HCT116 (cell line): Measurements from ENCODE around the gene CREBBP. TPM values are rescaled to one million over a fixed set of nuclear protein-coding genes. Genes with fewer than 3 reads are reported as not detected.

Experiments
- ATAC-seq: fragments of 200-7000 bp; cut with Tn5 transposase; 2 replicates; pipeline ENCODE4 v1.9.1; 2020; ENCODE audit warnings: mild to moderate bottlenecking, moderate library complexity
- BruUV-seq: library from RNA; stranded (reverse); fragments of 400-500 nt; replicated peaks from 2 replicates; lab custom pipeline; 2021; lab: Mats Ljungman, UMichigan
- CTCF ChIA-PET: fragments of 300-600 bp; sonication (Branson Sonifier 250); formaldehyde crosslinking; loops from one replicate; lab custom pipeline; 2021; ENCODE audit warnings: antibody characterized with exemption; lab: Charles Lee
- POLR2A ChIA-PET: fragments of 300-600, 350-600 bp; sonication (Branson Sonifier 250); formaldehyde crosslinking; loops from one replicate; lab custom pipeline; 2021; ENCODE audit warnings: antibody characterized with exemption; lab: Charles Lee
- RAD21 ChIA-PET, 2 experiments: fragments of 300-600 bp; sonication (Branson Sonifier 250); formaldehyde crosslinking; loops; one replicate each; lab custom pipeline; 2023; ENCODE audit warnings: low total read pairs in 2 of 2; ENCODE audit not compliant: uncharacterized antibody in 2 of 2, unreplicated experiment in 2 of 2, low non-redundant PET in 1 of 2; lab: Charles Lee
- DNase-seq: peaks from one replicate; pipeline ENCODE4 v3.0.0-alpha.2; 2010; ENCODE audit warnings: low read depth, low spot score
- H2AFZ ChIP-seq: fragments of 200-600 bp; shearing (Covaris generic), sonication (generic); 2 replicates; pipeline ENCODE4 v1.6.1; 2017; ENCODE audit warnings: low read depth, mixed run types, mixed read lengths, antibody characterized with exemption, low read length; ENCODE audit not compliant: poor library complexity, severe bottlenecking
- H3K27ac ChIP-seq: 2 replicates; pipeline ENCODE4 v1.5.1; 2012; ENCODE audit warnings: low read depth, low read length
- H3K27me3 ChIP-seq: fragments of 200-600 bp; sonication (generic); 2 replicates; pipeline ENCODE4 v1.6.1; 2016; ENCODE audit warnings: mixed run types, low read length, mixed read lengths; ENCODE audit not compliant: insufficient read depth
- H3K36me3 ChIP-seq, 2 experiments: fragments of 200-500 bp in 1 of 2; fragments of 200-600 bp in 1 of 2; sonication (Bioruptor generic) in 1 of 2; sonication (generic) in 1 of 2; 2 replicates each; pipeline versions ENCODE4 v1.5.1 to v1.6.1; 2014 to 2016; ENCODE audit warnings: low read length in 2 of 2, inconsistent platforms in 1 of 2, mixed read lengths in 1 of 2, mixed run types in 1 of 2; ENCODE audit not compliant: insufficient read depth in 2 of 2, control insufficient read depth in 1 of 2
- H3K4me1 ChIP-seq, 2 experiments: fragments of 200-600 bp in 1 of 2; sonication (generic) in 1 of 2; 2 replicates each; pipeline versions ENCODE4 v1.5.1 to v1.6.1; 2012 to 2017; ENCODE audit warnings: low read length in 2 of 2, inconsistent platforms in 1 of 2, mild to moderate bottlenecking in 1 of 2, mixed read lengths in 1 of 2, mixed run types in 1 of 2, moderate library complexity in 1 of 2; ENCODE audit not compliant: insufficient read depth in 2 of 2, control insufficient read depth in 1 of 2
- H3K4me2 ChIP-seq: fragments of 200-600 bp; sonication (generic); 2 replicates; pipeline ENCODE4 v1.6.1; 2017; ENCODE audit warnings: mixed run types, low read length, mixed read lengths
- H3K4me3 ChIP-seq, 2 experiments: fragments of 200-600 bp in 1 of 2; sonication (generic) in 1 of 2; replicated peaks in 1 of 2; 2 replicates each; pipeline ENCODE4 v1.5.1; 2011 to 2016; ENCODE audit warnings: low read length in 2 of 2, control low read depth in 1 of 2, low read depth in 1 of 2, mild to moderate bottlenecking in 1 of 2, mixed read lengths in 1 of 2, mixed run types in 1 of 2
- H3K79me2 ChIP-seq: fragments of 200-600 bp; sonication (generic); 2 replicates; pipeline ENCODE4 v1.6.1; 2017; ENCODE audit warnings: mild to moderate bottlenecking, mixed run types, low read length, moderate library complexity, mixed read lengths; ENCODE audit not compliant: insufficient read depth
- H3K9ac ChIP-seq: fragments of 200-600 bp; sonication (generic); 2 replicates; pipeline ENCODE4 v1.6.1; 2016; ENCODE audit warnings: low read length, mixed read lengths
- H3K9me2 ChIP-seq: fragments of 200-600 bp; sonication (generic), shearing (Covaris generic); 2 replicates; pipeline ENCODE4 v1.6.1; 2017; ENCODE audit warnings: mixed run types, mild to moderate bottlenecking, moderate library complexity; ENCODE audit not compliant: insufficient read depth
- H3K9me3 ChIP-seq, 2 experiments: fragments of 200-500 bp in 1 of 2; fragments of 200-600 bp in 1 of 2; sonication (Bioruptor generic) in 1 of 2; sonication (generic) in 1 of 2; 2 replicates each; pipeline ENCODE4 v1.6.1; 2014 to 2017; ENCODE audit warnings: low read length in 2 of 2, mixed read lengths in 2 of 2, inconsistent platforms in 1 of 2, low read depth in 1 of 2, mild to moderate bottlenecking in 1 of 2, mixed run types in 1 of 2, moderate library complexity in 1 of 2; ENCODE audit not compliant: control insufficient read depth in 1 of 2, insufficient read depth in 1 of 2
- H4K20me1 ChIP-seq: fragments of 200-600 bp; sonication (generic), shearing (Covaris generic); 2 replicates; pipeline ENCODE4 v1.6.1; 2017; ENCODE audit warnings: mixed run types, mild to moderate bottlenecking, moderate library complexity; ENCODE audit not compliant: insufficient read depth
- CBX3 ChIP-seq: IDR thresholded peaks from 2 replicates; pipeline ENCODE4 v1.6.1; 2012; ENCODE audit warnings: low read depth
- CEBPB ChIP-seq: IDR thresholded peaks from 2 replicates; pipeline ENCODE4 v1.6.1; 2012; ENCODE audit warnings: low read depth
- EGR1 ChIP-seq: IDR thresholded peaks from 2 replicates; pipeline ENCODE4 v1.6.1; 2012; ENCODE audit warnings: low read depth
- ELF1 ChIP-seq: IDR thresholded peaks from 2 replicates; pipeline ENCODE4 v1.6.1; 2012; ENCODE audit warnings: low read depth, borderline replicate concordance
- EZH2 ChIP-seq: fragments of 200-600 bp; sonication (generic); IDR thresholded peaks from 2 replicates; pipeline ENCODE4 v1.6.1; 2017; ENCODE audit warnings: antibody characterized with exemption, mixed run types
- EZH2phosphoT487 ChIP-seq: fragments of 200-600 bp; IDR thresholded peaks from 2 replicates; pipeline ENCODE4 v1.6.1; 2018; ENCODE audit warnings: antibody characterized with exemption, borderline replicate concordance
- FOSL1 ChIP-seq: IDR thresholded peaks from 2 replicates; pipeline ENCODE4 v1.6.1; 2012; ENCODE audit warnings: low read depth
- JUND ChIP-seq: IDR thresholded peaks from 2 replicates; pipeline ENCODE4 v1.6.1; 2012
- POLR2A ChIP-seq: IDR thresholded peaks from 2 replicates; pipeline ENCODE4 v1.7.0; 2011; ENCODE audit warnings: borderline replicate concordance; ENCODE audit not compliant: insufficient read depth, insufficient read length; ENCODE audit errors: extremely low read depth
- POLR2AphosphoS5 ChIP-seq: IDR thresholded peaks from 2 replicates; pipeline ENCODE4 v1.6.1; 2011; ENCODE audit warnings: mild to moderate bottlenecking, low read depth, low read length, moderate library complexity
- SIN3A ChIP-seq: IDR thresholded peaks from 2 replicates; pipeline ENCODE4 v1.6.1; 2012; ENCODE audit warnings: low read depth
- TCF7L2 ChIP-seq: IDR thresholded peaks from 2 replicates; pipeline ENCODE4 v1.7.0; 2011; ENCODE audit warnings: borderline replicate concordance, inconsistent platforms; ENCODE audit not compliant: insufficient read depth, insufficient read length; ENCODE audit errors: extremely low read depth
- YY1 ChIP-seq: IDR thresholded peaks from 2 replicates; pipeline ENCODE4 v1.6.1; 2011; ENCODE audit warnings: low read length, low read depth, moderate library complexity, mild to moderate bottlenecking; ENCODE audit not compliant: insufficient replicate concordance; ENCODE audit errors: extremely low read depth
- ZBTB33 ChIP-seq: IDR thresholded peaks from 2 replicates; pipeline ENCODE4 v1.6.1; 2011; ENCODE audit warnings: mild to moderate bottlenecking, low read length, moderate library complexity; ENCODE audit not compliant: insufficient replicate concordance; ENCODE audit errors: extremely low read depth
- ZNF274 ChIP-seq: fragments of 200-500 bp; sonication (Bioruptor generic); IDR thresholded peaks from 2 replicates; pipeline ENCODE4 v1.6.1; 2014; ENCODE audit warnings: mild to moderate bottlenecking, low read depth, low read length, inconsistent platforms
- intact Hi-C: fragments of 100-400 bp; cut with micrococcal nuclease; formaldehyde crosslinking; loops from 2 replicates; pipeline ENCODE4 v1.10.0; 2022
- total RNA-seq: library from RNA; stranded (reverse); gene quantifications from one replicate; pipeline ENCODE4 v1.2.1, GENCODE V29; 2021; ENCODE audit not compliant: unreplicated experiment

Gene CREBBP
- total RNA-seq, 1 experiment from 2014 or later = 42.7 TPM

- DNase-seq (no peak), ATAC-seq (no peak)
- POLR2A ChIA-PET = no interaction called here
- H3K79me2 ChIP-seq = no peaks in the 10 kb centered on the region
- H4K20me1 ChIP-seq = no peaks in the 10 kb centered on the region
- no peaks in the 10 kb centered on the region for H3K9me2 ChIP-seq
- CTCF ChIA-PET = no interaction called here
- H3K9me3 ChIP-seq = no peaks in the 10 kb centered on the region
- intact Hi-C loops = no loop called here
- no peaks in the 10 kb centered on the region for H3K27me3 ChIP-seq
- BruUV-seq = no TSS peak
- no peak overlapping the region for H2AFZ ChIP-seq
- RAD21 ChIA-PET = no interaction called here
- H3K27ac ChIP-seq = no peak overlapping the region
- TF ChIP-seq EGR1 (no peak), EZH2 (no peak), SIN3A (no peak), EZH2phosphoT487 (no peak), YY1 (no peak), CEBPB (no peak), CBX3 (no peak), POLR2A (no peak), FOSL1 (no peak), ZNF274 (no peak)
- H3K4me1 ChIP-seq = no peaks in the 10 kb centered on the region
- H3K9ac ChIP-seq = no peak overlapping the region
- no peak overlapping the region for H3K4me3 ChIP-seq
- H3K4me2 ChIP-seq = no peak overlapping the region
- peaks cover 25 to 35% of the 10 kb centered on the region in 2 experiments; a peak in 3 of 4 replicates for H3K36me3 ChIP-seq
Observed at GRCh38 chr16:3736116-3736515, 144.4 kb downstream of the CREBBP start.

GRCh38 chr16:3735541-3735940, 145.0 kb downstream of the CREBBP start:
- Histone ChIP-seq H3K27me3 (no peaks in the 10 kb centered on the region), H2AFZ (no peak overlapping the region), H3K4me1 (no peaks in the 10 kb centered on the region), H3K4me3 (no peak overlapping the region), H3K9me3 (no peaks in the 10 kb centered on the region), H3K4me2 (no peak overlapping the region), H4K20me1 (no peaks in the 10 kb centered on the region), H3K9me2 (no peaks in the 10 kb centered on the region), H3K9ac (no peak overlapping the region), H3K27ac (no peak overlapping the region), H3K36me3 (peaks cover 20 to 35% of the 10 kb centered on the region in 2 experiments; a peak in 3 of 4 replicates), H3K79me2 (no peaks in the 10 kb centered on the region)
- ChIA-PET RAD21 (no interaction called here), POLR2A (no interaction called here), CTCF (no interaction called here)
- DNase-seq (no peak), ATAC-seq (no peak)
- TF ChIP-seq TCF7L2 (no peak), SIN3A (no peak), ZNF274 (no peak), ZBTB33 (no peak), EGR1 (no peak), YY1 (no peak), POLR2AphosphoS5 (no peak), EZH2 (no peak), JUND (no peak), ELF1 (no peak), CEBPB (no peak)
- no TSS peak for BruUV-seq
- intact Hi-C loops = no loop called here
